Measurements from ENCODE around the gene MUC4.
A peak's percentile ranks its signal among the peaks of the same experiment; 100 is the strongest.
"Not testable (repeated sequence)": the region's sequence is repeated elsewhere in the genome, so short reads cannot be mapped to it uniquely, and the experiment has no call there.

The MUC4 gene

DNA sequence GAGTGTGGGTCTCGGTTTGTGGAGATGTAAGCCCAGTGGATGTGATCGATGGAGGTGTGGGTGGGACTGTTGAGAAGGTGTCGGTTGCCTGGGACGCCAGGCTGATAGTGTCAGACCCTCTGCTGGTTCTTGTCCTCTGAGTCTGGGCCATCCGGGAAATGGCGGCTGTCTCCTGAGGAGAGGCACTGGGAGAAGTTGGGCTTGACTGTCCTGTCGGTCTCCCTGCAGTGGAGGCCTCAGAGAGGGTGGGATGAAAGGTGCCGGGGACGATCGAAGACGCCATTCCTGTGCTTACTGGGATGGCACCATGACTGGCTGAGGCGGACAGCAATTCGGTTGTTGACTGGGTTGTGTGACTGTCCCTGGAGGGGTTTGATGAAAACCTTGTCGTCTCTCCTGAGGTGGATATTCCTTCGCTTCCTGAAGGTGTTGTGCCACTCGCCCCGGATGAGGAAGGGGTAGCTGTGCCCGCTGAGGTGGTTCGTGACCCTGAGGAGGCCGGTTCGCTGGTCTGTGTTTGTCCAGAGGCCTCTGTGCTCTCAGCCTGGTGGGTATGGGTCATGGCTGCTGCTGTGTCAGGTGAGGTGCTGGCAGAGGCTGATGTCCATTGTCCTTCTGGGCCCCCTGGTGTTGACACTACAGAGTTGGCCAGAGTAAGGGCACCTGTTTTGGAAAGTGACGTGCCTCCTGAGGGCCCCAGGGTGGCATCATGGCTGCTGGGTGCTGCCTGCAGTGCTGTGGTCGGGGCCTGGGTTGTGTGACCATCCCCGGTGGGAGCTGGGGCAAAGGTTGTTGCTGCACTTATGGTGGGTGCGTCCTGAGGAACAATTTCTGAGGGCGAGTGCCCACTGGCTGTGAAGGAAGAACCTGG, 22.8 kb downstream of the MUC4 start:
- H3K9me3 Mint-ChIP-seq: peaks cover 48% of the 10 kb centered on the region
- H3K27ac Mint-ChIP-seq: no peak overlapping the region
- H3K4me3 Mint-ChIP-seq: no peak overlapping the region
- TF ChIP-seq, protein P1, sequence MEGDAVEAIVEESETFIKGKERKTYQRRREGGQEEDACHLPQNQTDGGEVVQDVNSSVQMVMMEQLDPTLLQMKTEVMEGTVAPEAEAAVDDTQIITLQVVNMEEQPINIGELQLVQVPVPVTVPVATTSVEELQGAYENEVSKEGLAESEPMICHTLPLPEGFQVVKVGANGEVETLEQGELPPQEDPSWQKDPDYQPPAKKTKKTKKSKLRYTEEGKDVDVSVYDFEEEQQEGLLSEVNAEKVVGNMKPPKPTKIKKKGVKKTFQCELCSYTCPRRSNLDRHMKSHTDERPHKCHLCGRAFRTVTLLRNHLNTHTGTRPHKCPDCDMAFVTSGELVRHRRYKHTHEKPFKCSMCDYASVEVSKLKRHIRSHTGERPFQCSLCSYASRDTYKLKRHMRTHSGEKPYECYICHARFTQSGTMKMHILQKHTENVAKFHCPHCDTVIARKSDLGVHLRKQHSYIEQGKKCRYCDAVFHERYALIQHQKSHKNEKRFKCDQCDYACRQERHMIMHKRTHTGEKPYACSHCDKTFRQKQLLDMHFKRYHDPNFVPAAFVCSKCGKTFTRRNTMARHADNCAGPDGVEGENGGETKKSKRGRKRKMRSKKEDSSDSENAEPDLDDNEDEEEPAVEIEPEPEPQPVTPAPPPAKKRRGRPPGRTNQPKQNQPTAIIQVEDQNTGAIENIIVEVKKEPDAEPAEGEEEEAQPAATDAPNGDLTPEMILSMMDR (IDR thresholded peaks at IDR 0.05; ENCODE audit: unreplicated experiment in 3 of 3): no peak
- no peaks in the 10 kb centered on the region for H3K36me3 Mint-ChIP-seq (ENCODE audit: low read depth)
- H3K27me3 Mint-ChIP-seq (ENCODE audit: low read depth): peaks cover 22% of the 10 kb centered on the region
- no peaks in the 10 kb centered on the region for H3K4me1 Mint-ChIP-seq

DNA sequence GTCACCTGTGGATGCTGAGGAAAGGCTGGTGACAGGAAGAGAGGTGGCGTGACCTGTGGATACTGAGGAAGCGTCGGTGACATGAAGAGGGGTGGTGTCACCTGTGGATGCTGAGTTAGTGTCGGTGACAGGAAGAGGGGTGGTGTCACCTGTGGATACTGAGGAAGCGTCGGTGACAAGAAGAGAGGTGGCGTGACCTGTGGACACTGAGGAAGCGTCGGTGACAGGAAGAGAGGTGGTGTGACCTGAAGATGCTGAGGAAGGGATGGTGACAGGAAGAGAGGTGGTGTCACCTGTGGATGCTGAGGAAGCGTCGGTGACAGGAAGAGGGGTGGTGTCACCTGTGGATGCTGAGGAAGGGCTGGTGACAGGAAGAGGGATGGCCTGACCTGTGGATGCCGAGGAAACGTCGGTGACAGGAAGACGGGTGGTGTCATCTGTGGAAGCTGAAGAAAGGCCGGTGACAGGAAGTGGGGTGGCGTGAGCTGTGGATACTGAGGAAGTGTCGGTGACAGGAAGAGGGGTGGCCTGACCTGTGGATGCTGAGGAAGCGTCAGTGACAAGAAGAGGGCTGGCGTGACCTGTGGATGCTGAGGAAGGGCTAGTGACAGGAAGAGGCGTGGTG, 25.8 kb downstream of the MUC4 start:
- H3K36me3 Mint-ChIP-seq (ENCODE audit: low read depth); H3K4me1 Mint-ChIP-seq; H3K4me3 Mint-ChIP-seq; H3K27ac Mint-ChIP-seq: not testable (repeated sequence)
- H3K27me3 Mint-ChIP-seq (ENCODE audit: low read depth): peaks cover 26% of the 10 kb centered on the region
- H3K9me3 Mint-ChIP-seq: peaks cover 53% of the 10 kb centered on the region

DNA sequence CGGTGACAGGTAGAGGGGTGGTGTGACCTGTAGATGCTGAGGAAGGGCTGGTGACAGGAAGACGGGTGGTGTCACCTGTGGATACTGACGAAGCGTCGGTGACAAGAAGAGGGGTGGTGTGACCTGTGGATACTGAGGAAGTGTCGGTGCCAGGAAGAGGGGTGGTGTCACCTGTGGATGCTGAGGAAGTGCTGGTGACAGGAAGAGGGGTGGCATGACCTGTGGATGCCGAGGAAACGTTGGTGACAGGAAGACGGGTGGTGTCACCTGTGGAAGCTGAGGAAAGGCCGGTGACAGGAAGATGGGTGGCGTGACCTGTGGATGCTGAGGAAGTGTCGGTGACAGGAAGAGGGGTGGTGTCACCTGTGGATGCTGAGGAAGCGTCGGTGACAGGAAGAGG, 27.7 kb downstream of the MUC4 start:
- not testable (repeated sequence) for H3K36me3 Mint-ChIP-seq (ENCODE audit: low read depth); H3K27ac Mint-ChIP-seq; H3K4me3 Mint-ChIP-seq; H3K4me1 Mint-ChIP-seq
- H3K9me3 Mint-ChIP-seq: peaks cover 58% of the 10 kb centered on the region
- peaks cover 32% of the 10 kb centered on the region for H3K27me3 Mint-ChIP-seq (ENCODE audit: low read depth)

DNA sequence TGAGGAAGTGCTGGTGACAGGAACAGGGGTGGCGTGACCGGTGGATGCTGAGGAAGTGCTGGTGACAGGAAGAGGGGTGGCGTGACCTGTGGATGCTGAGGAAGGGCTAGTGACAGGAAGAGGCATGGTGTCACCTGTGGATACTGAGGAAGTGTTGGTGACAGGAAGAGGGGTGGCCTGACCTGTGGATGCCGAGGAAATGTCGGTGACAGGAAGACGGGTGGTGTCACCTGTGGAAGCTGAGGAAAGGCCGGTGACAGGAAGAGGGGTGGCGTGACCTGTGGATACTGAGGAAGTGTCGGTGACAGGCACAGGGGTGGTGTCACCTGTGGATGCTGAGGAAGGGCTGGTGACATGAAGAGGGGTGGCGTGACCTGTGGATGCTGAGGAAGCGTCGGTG, 30.5 kb downstream of the MUC4 start:
- not testable (repeated sequence) for H3K36me3 Mint-ChIP-seq (ENCODE audit: low read depth); H3K4me1 Mint-ChIP-seq; H3K27ac Mint-ChIP-seq; H3K4me3 Mint-ChIP-seq
- peaks cover 32% of the 10 kb centered on the region for H3K27me3 Mint-ChIP-seq (ENCODE audit: low read depth)
- peaks cover 59% of the 10 kb centered on the region for H3K9me3 Mint-ChIP-seq

DNA sequence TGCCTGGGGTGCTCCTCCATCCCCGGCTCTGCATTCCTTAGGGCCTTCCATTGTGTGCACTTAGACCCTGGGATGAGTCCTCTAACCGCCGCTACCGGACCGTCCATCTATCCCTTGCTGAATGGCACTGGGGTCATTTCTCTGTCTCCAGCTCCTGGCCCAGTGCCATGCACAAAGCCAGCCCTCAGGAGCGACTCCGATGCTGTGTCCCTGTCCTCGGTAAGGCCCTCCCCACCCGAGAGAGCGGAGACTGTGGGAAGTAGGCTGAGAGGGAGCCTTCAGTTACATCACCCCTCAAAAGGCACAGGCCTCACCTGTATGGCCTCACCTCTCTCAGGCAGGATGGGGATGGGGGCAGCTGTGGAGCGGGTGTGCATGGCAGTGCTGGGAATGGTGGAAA, 33.8 kb downstream of the MUC4 start:
- peaks cover 37% of the 10 kb centered on the region for H3K9me3 Mint-ChIP-seq
- H3K36me3 Mint-ChIP-seq (ENCODE audit: low read depth): peaks cover 6% of the 10 kb centered on the region
- H3K4me3 Mint-ChIP-seq: no peak overlapping the region
- no peaks in the 10 kb centered on the region for H3K4me1 Mint-ChIP-seq
- H3K27me3 Mint-ChIP-seq (ENCODE audit: low read depth): peaks cover 19% of the 10 kb centered on the region
- no peak overlapping the region for H3K27ac Mint-ChIP-seq
- TF ChIP-seq, protein P1 (IDR thresholded peaks at IDR 0.05; ENCODE audit: unreplicated experiment in 3 of 3): no peak

DNA sequence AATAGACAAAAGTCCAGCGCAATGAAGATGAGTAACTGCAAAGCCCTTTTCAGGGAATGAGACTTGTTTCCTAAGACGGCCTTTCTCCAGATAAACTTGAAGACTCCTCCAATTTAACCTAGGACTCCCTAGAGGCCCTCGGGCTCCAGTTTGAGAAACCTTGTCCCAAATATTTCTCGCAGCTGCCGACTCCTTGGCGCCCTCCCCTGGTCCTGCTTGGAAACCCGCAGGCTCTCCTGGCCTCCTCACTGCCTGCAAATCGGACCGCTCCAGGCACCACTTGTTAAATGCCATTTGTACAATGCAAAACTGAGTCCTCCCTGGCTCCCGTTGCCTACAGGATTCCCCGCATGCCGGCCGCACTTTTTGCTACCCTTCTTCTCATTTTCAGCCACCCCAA, 36.8 kb downstream of the MUC4 start:
- Mint-ChIP-seq H3K4me1 (no peaks in the 10 kb centered on the region), H3K27ac (no peak overlapping the region), H3K4me3 (no peak overlapping the region), H3K27me3 (ENCODE audit: low read depth) (peaks cover 9% of the 10 kb centered on the region), H3K36me3 (ENCODE audit: low read depth) (no peaks in the 10 kb centered on the region), H3K9me3 (peaks cover 15% of the 10 kb centered on the region)
- TF ChIP-seq, protein P1 (IDR thresholded peaks at IDR 0.05; ENCODE audit: unreplicated experiment in 3 of 3): peak in 2 of 3 experiments; percentile 16 to 35

DNA sequence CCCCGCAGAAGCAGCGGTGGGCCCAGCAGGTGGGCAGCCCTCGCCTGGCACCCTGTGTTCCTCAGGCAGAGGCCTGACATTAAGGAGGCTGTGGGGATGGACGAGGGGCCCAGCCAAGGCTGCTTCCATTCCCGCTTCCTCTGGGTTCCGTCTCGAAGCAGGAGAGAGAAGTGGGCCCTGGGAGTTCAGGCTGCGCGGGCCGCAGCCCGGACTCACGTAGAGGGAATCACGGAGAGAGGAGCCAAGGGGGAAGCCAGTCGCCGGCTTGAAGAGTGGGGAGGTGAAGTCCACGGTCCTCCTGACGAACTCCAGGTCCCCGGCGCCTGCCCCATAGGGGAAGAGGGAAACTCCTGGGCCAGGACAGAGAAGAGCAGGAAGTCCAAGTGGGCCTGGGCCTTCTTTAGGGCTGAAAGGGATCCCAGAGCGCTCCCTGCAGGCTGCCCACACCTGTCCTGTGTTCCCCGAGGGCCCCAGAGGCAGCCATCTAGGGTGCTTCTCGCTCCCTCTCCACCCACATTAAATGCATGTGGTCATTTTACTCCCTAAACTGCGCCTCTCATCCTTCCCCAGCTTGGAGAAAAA, 37.7 kb downstream of the MUC4 start:
- Mint-ChIP-seq H3K27me3 (ENCODE audit: low read depth) (peaks cover 10% of the 10 kb centered on the region), H3K36me3 (ENCODE audit: low read depth) (no peaks in the 10 kb centered on the region), H3K4me3 (no peak overlapping the region), H3K9me3 (peaks cover 12% of the 10 kb centered on the region), H3K4me1 (no peaks in the 10 kb centered on the region), H3K27ac (no peak overlapping the region)
- TF ChIP-seq, protein P1 (IDR thresholded peaks at IDR 0.05; ENCODE audit: unreplicated experiment in 3 of 3): no peak
